Measurements from ENCODE around the gene MTUS2. TPM values are rescaled to one million over a fixed set of nuclear protein-coding genes. Genes with fewer than 3 reads are reported as not detected.

The MTUS2 gene
- total RNA-seq, 6 donors from 2014 or later = 0.11 to 1.6 (median 0.20) TPM; not detected in 1

DNA sequence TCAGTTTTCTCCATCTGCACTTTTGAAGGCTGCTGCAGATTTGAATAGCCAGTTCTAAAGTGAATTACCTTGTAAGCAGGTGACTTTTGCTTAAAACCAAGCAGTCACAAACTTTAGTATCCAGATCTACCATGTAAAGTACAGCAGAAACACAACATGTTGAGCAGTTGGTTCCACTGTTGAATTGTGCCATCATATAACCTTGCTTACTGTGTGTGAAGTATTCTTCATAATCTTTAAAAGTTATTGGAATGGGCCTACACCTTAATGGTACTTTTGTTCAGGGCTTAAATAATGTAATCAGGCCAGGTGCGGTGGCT lies 23.2 kb upstream of the MTUS2 start:
- Histone ChIP-seq H3K4me3 (no peak overlapping the region), H3K36me3 (no peaks in the 10 kb centered on the region), H3K4me1 (peaks cover 0 to 6% (median 2%) of the 10 kb centered on the region in 4 donors), H3K27me3 (no peaks in the 10 kb centered on the region), H3K27ac (no peak overlapping the region), H3K9me3 (no peaks in the 10 kb centered on the region)
- ATAC-seq (ENCODE audit: low FRiP score in 2 of 2) (no peak), DNase-seq (no peak)
- no peak for TF ChIP-seq CTCF (IDR thresholded peaks at IDR 0.05)
- no peak for TF ChIP-seq EP300 (IDR thresholded peaks at IDR 0.05)
- no peak for TF ChIP-seq POLR2AphosphoS5 (IDR thresholded peaks at IDR 0.05)
- TF ChIP-seq POLR2A (IDR thresholded peaks at IDR 0.05) = no peak
- WGBS, 2 donors = 91 to 94% methylated on average over 1 of the region's 1 CpG

- DNase-seq = no peak
These were observed 14.8 kb upstream of the MTUS2 start for GRCh38 chr13:28805193-28805819.

DNA sequence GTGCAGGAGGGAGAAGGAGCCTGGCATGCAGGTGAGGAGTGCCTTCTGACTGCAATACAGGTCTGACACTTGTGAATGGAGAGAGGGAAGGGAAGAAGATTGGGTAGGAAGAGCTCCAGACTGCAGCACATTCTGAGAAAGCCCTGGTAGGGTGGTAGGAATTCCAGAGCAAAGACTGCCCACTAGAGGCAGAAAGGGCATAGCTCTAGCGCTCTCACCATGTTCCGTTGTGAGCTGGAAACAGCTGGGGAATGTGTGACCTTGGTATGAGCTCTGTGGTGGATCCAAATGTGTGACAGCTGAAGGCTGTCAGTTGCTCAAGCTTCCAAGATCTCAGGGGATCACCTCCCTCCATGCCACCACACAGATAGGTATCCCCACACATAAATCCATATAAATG lies 2.9 kb upstream of the MTUS2 start:
- Histone ChIP-seq H3K4me3 (no peak overlapping the region), H3K36me3 (no peaks in the 10 kb centered on the region), H3K27me3 (peaks cover 0 to 20% (median 9%) of the 10 kb centered on the region in 4 donors), H3K4me1 (peaks cover 7 to 19% (median 13%) of the 10 kb centered on the region in 4 donors), H3K9me3 (peaks cover 0 to 8% (median 2%) of the 10 kb centered on the region in 4 donors), H3K27ac (no peak overlapping the region)
- TF ChIP-seq CTCF (IDR thresholded peaks at IDR 0.05) (no peak), EP300 (IDR thresholded peaks at IDR 0.05) (no peak), POLR2AphosphoS5 (IDR thresholded peaks at IDR 0.05) (no peak), POLR2A (IDR thresholded peaks at IDR 0.05) (no peak)
- DNase-seq (no peak), ATAC-seq (ENCODE audit: low FRiP score in 2 of 2) (no peak)
- 87 to 88% methylated on average over 2 of the region's 2 CpGs for WGBS, 2 donors

More at GRCh38 chr13:28805193-28805819, 14.8 kb upstream of the MTUS2 start:
- H3K27ac ChIP-seq = no peak overlapping the region
- no peaks in the 10 kb centered on the region for H3K4me1 ChIP-seq
- no peak overlapping the region for H3K4me3 ChIP-seq
- ATAC-seq (ENCODE audit: low FRiP score in 2 of 2) = no peak
- H3K9me3 ChIP-seq = peaks cover 4 to 15% (median 6%) of the 10 kb centered on the region in 4 donors
- no peaks in the 10 kb centered on the region for H3K27me3 ChIP-seq
- TF ChIP-seq CTCF (IDR thresholded peaks at IDR 0.05) (peak in 2 of 6 experiments; percentile 9 to 26), POLR2A (IDR thresholded peaks at IDR 0.05) (no peak)
- WGBS, 2 donors = 56 to 59% methylated on average over 11 of the region's 11 CpGs
- no peaks in the 10 kb centered on the region for H3K36me3 ChIP-seq

DNA sequence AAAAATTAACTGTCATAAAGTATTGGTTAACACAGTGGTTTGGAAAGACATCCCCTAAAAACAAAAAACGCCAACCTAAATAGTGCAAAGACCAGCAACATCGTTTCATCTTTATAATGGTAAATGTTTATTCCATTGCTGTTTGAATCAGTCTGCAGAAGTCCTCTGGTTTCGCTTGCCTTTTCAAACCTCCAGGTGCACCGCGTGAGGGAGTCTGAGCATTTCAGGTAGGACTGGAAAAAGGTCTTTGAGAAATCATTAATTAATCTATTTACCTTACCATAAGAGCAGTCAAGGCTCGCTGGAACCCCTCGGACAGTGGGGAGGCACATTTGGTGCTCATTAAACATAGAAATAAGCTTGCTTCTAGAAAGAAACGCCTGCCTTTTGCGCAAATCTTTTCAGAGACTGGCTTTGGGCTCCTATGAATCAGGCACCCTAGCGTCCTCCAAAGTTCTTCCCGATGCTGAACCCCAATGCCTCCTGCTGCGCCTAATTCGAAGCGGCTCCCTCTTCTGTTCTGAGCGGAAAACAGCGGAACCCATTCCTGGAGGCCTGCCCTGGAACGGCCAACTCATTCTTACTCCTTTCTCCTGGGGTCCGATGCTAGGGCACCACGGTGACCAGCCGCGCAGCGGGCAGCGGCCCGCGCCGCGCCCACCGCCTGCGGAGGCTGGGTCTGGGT lies 951 bp upstream of the MTUS2 start:
- WGBS, 2 donors = 3 to 4% methylated on average over 17 to 28 of the region's 29 CpGs
- no peak for DNase-seq
- H3K9me3 ChIP-seq = peaks cover 0 to 8% (median 2%) of the 10 kb centered on the region in 4 donors
- TF ChIP-seq POLR2AphosphoS5 (IDR thresholded peaks at IDR 0.05) = no peak
- TF ChIP-seq CTCF (IDR thresholded peaks at IDR 0.05) = no peak
- no peak for TF ChIP-seq EP300 (IDR thresholded peaks at IDR 0.05)
- no peak for TF ChIP-seq POLR2A (IDR thresholded peaks at IDR 0.05)
- H3K36me3 ChIP-seq = no peaks in the 10 kb centered on the region
- H3K4me1 ChIP-seq = peaks cover 7 to 19% (median 13%) of the 10 kb centered on the region in 4 donors
- no peak overlapping the region for H3K27ac ChIP-seq
- peaks cover 0 to 20% (median 9%) of the 10 kb centered on the region in 4 donors for H3K27me3 ChIP-seq
- no peak for ATAC-seq (ENCODE audit: low FRiP score in 2 of 2)
- peak overlapping the region in 3 of 4 donors; percentile 39 to 51 (median 42) for H3K4me3 ChIP-seq
